Smooth muscle cell (in vitro differentiated cells): ENCODE results near the gene XIST. TPM values are rescaled to one million over a fixed set of nuclear protein-coding genes. Genes with fewer than 3 reads are reported as not detected.
"Not testable (repeated sequence)": the region's sequence is repeated elsewhere in the genome, so short reads cannot be mapped to it uniquely, and the experiment has no call there.

Experiments used
- DNase-seq: peaks from one replicate; lab custom pipeline; 2025; ENCODE audit not compliant: unreplicated experiment; lab: John Stamatoyannopoulos, UW
- H2AFZ ChIP-seq: fragments of 200-600 bp; sonication (generic); 2 replicates; pipeline ENCODE4 v1.6.0; 2016; ENCODE audit warnings: antibody characterized with exemption, low read depth, mild to moderate bottlenecking
- H3F3A ChIP-seq: fragments of 200-600 bp; sonication (generic); 2 replicates; pipeline ENCODE4 v1.6.0; 2017; ENCODE audit warnings: antibody characterized with exemption, low read depth
- H3K27ac ChIP-seq: fragments of 200-600 bp; sonication (generic); 2 replicates; pipeline ENCODE4 v1.5.1; 2016; ENCODE audit warnings: low read depth, mild to moderate bottlenecking
- H3K27me3 ChIP-seq: fragments of 200-600 bp; sonication (generic); 2 replicates; pipeline ENCODE4 v1.6.1; 2016; ENCODE audit warnings: low read depth, mild to moderate bottlenecking
- H3K36me3 ChIP-seq: fragments of 200-600 bp; sonication (generic); 2 replicates; pipeline ENCODE4 v1.5.1; 2016; ENCODE audit warnings: low read depth
- H3K4me1 ChIP-seq: fragments of 200-600 bp; sonication (generic); 2 replicates; pipeline ENCODE4 v1.5.1; 2016; ENCODE audit warnings: low read depth
- H3K4me2 ChIP-seq: fragments of 200-600 bp; sonication (generic); 2 replicates; pipeline ENCODE4 v1.6.0; 2016; ENCODE audit warnings: mild to moderate bottlenecking
- H3K4me3 ChIP-seq: fragments of 200-600 bp; sonication (generic); 2 replicates; pipeline ENCODE4 v1.5.1; 2016; ENCODE audit warnings: mild to moderate bottlenecking
- H3K79me2 ChIP-seq: fragments of 200-600 bp; sonication (generic); 2 replicates; pipeline ENCODE4 v1.6.0; 2016; ENCODE audit warnings: low read depth, mild to moderate bottlenecking
- H3K9ac ChIP-seq: fragments of 200-600 bp; sonication (generic); 2 replicates; pipeline ENCODE4 v1.6.0; 2016; ENCODE audit warnings: low read depth
- H3K9me3 ChIP-seq: fragments of 200-600 bp; sonication (generic); replicated peaks from 2 replicates; pipeline ENCODE4 v1.5.1; 2016; ENCODE audit warnings: low read depth
- H4K20me1 ChIP-seq: fragments of 200-600 bp; sonication (generic); 2 replicates; pipeline ENCODE4 v1.6.0; 2016; ENCODE audit warnings: low read depth
- CTCF ChIP-seq: fragments of 200-600 bp; sonication (generic); IDR thresholded peaks from 2 replicates; pipeline ENCODE4 v1.5.1; 2017; ENCODE audit warnings: borderline replicate concordance, mild to moderate bottlenecking, antibody characterized with exemption; ENCODE audit not compliant: insufficient read depth, poor library complexity, severe bottlenecking
- WGBS: methylation state at CpG from one replicate; pipeline ENCODE4 v1.1.7; 2016; ENCODE audit warnings: low lambda C conversion rate; 5-methylcytosine and 5-hydroxymethylcytosine counted together
- polyA plus RNA-seq: library from polyadenylated mRNA; unstranded; fragments of >200 nt; fragmentation: Nextera tagmentation; extraction: Ambion mirVana; gene quantifications from 2 replicates; pipeline ENCODE4 v1.2.1, GENCODE V29; 2016
- total RNA-seq: library from RNA; depleted of rRNA; stranded (reverse); fragments of >200 nt; gene quantifications from 2 replicates; pipeline ENCODE4 v1.2.3, GENCODE V29; 2014

XIST gene
- total and polyA plus RNA-seq, 2 experiments from 2014 or later, result not detected

- Histone ChIP-seq H3K27ac (no peak overlapping the region), H3K9me3 (no peaks in the 10 kb centered on the region), H2AFZ (no peak overlapping the region), H3F3A (no peaks in the 10 kb centered on the region), H4K20me1 (no peaks in the 10 kb centered on the region), H3K9ac (no peak overlapping the region), H3K4me1 (no peaks in the 10 kb centered on the region), H3K4me2 (no peak overlapping the region), H3K4me3 (no peak overlapping the region), H3K79me2 (no peaks in the 10 kb centered on the region), H3K27me3 (no peaks in the 10 kb centered on the region), H3K36me3 (no peaks in the 10 kb centered on the region)
- 70% methylated on average over 4 of the region's 4 CpGs for WGBS
- no peak for DNase-seq
- no peak for TF ChIP-seq CTCF
Observed at GRCh38 chrX:73822775-73823174, 29.7 kb downstream of the XIST start.

- no peak overlapping the region for H2AFZ ChIP-seq
- no peak overlapping the region for H3K9ac ChIP-seq
- no peak overlapping the region for H3K4me3 ChIP-seq
- no peaks in the 10 kb centered on the region for H3K79me2 ChIP-seq
- no peak for DNase-seq
- no peak for TF ChIP-seq CTCF
- no peak overlapping the region for H3K27ac ChIP-seq
- no peaks in the 10 kb centered on the region for H3K27me3 ChIP-seq
- no peaks in the 10 kb centered on the region for H4K20me1 ChIP-seq
- 83% methylated on average over 4 of the region's 4 CpGs for WGBS
- no peaks in the 10 kb centered on the region for H3K4me1 ChIP-seq
- no peaks in the 10 kb centered on the region for H3F3A ChIP-seq
- H3K9me3 ChIP-seq, result no peaks in the 10 kb centered on the region
- no peak overlapping the region for H3K4me2 ChIP-seq
- no peaks in the 10 kb centered on the region for H3K36me3 ChIP-seq
Observed at GRCh38 chrX:73821921-73822559, 30.5 kb downstream of the XIST start.

- not testable (repeated sequence) for H4K20me1 ChIP-seq
Observed at GRCh38 chrX:73819864-73820558, 32.5 kb downstream of the XIST start.

GRCh38 chrX:73818200-73819116 lies 34.1 kb downstream of the XIST start:
- no peaks in the 10 kb centered on the region for H3K27me3 ChIP-seq
- 72% methylated on average over 3 of the region's 3 CpGs for WGBS

More at GRCh38 chrX:73819864-73820558, 32.5 kb downstream of the XIST start:
- H3K9ac ChIP-seq, H3K27ac ChIP-seq, H3K9me3 ChIP-seq, H3K4me3 ChIP-seq, H3K36me3 ChIP-seq, H3F3A ChIP-seq, H3K4me2 ChIP-seq, H3K27me3 ChIP-seq, H2AFZ ChIP-seq, H3K4me1 ChIP-seq, DNase-seq, H3K79me2 ChIP-seq: not testable (repeated sequence)
- whole genome bisulfite sequencing, result 90% methylated on average over 10 of the region's 10 CpGs

More at GRCh38 chrX:73818200-73819116, 34.1 kb downstream of the XIST start:
- Histone ChIP-seq H3K4me3 (no peak overlapping the region), H3K27ac (no peak overlapping the region), H3K36me3 (no peaks in the 10 kb centered on the region), H3F3A (no peaks in the 10 kb centered on the region), H3K4me1 (no peaks in the 10 kb centered on the region), H3K9ac (no peak overlapping the region), H3K4me2 (no peak overlapping the region), H2AFZ (no peak overlapping the region), H4K20me1 (no peaks in the 10 kb centered on the region), H3K79me2 (no peaks in the 10 kb centered on the region), H3K9me3 (no peaks in the 10 kb centered on the region)
- DNase-seq, result no peak
- TF ChIP-seq CTCF, result no peak
